K562 (cell line): ENCODE data around the gene WASL. TPM values are rescaled to one million over a fixed set of nuclear protein-coding genes. Genes with fewer than 3 reads are reported as not detected.
A peak's percentile ranks its signal among the peaks of the same experiment; 100 is the strongest.

Experiments used
- CEBPZ ChIP-seq: fragments of 150-350 bp; IDR thresholded peaks from 2 replicates; pipeline ENCODE4 v1.6.1; 2014; ENCODE audit warnings: low read depth, mild to moderate bottlenecking, low read length, borderline replicate concordance
- KLF13 ChIP-seq: fragments of 450-650 bp; IDR thresholded peaks from 2 replicates; pipeline ENCODE4 v1.6.1; 2016; ENCODE audit warnings: missing genetic modification characterization, low read depth, mild to moderate bottlenecking, missing compliant biosample characterization, moderate library complexity, borderline replicate concordance
- MAFG ChIP-seq: fragments of 450-650 bp; conservative IDR thresholded peaks from 2 replicates; pipeline ENCODE4 v1.6.1; 2016; ENCODE audit warnings: missing genetic modification characterization, missing compliant biosample characterization
- MAZ ChIP-seq, 2 experiments: fragments of 450-650 bp in 1 of 2; sonication (generic) in 1 of 2; formaldehyde crosslinking; IDR thresholded peaks in 1 of 2; conservative IDR thresholded peaks in 1 of 2; 2 replicates each; pipeline versions ENCODE4 v1.4.0 to v1.5.0; 2020; ENCODE audit warnings: mild to moderate bottlenecking in 1 of 2, missing genetic modification reagents in 1 of 2
- REST ChIP-seq, 2 experiments: fragments of 450-650 bp; formaldehyde crosslinking in 1 of 2; IDR thresholded peaks; 2 replicates each; pipeline versions ENCODE4 v1.4.0 to v1.6.1; 2014 to 2020; ENCODE audit warnings: mild to moderate bottlenecking in 2 of 2, borderline replicate concordance in 1 of 2, low read depth in 1 of 2
- USF1 ChIP-seq: sonication (generic); formaldehyde crosslinking; IDR thresholded peaks from 2 replicates; pipeline ENCODE4 v1.9.0; 2022; ENCODE audit warnings: mild to moderate bottlenecking, missing genetic modification reagents
- ZC3H11A ChIP-seq: IDR thresholded peaks from 2 replicates; pipeline ENCODE4 v1.6.1; 2012; ENCODE audit warnings: low read depth, low read length, improper control_type of control experiment
- ZC3H4 ChIP-seq: sonication (generic); formaldehyde crosslinking; IDR thresholded peaks from 2 replicates; pipeline ENCODE4 v1.9.0; 2021; ENCODE audit warnings: missing genetic modification reagents, borderline replicate concordance
- ZHX1 ChIP-seq: fragments of 150-350 bp; conservative IDR thresholded peaks from 2 replicates; pipeline ENCODE4 v1.6.1; 2014; ENCODE audit warnings: low read length
- ZNF766 ChIP-seq: fragments of 200-800 bp; sonication (Bioruptor generic); conservative IDR thresholded peaks from 2 replicates; pipeline ENCODE4 v1.6.1; 2016; ENCODE audit warnings: missing genetic modification characterization, missing compliant biosample characterization
- polyA plus RNA-seq, 8 experiments: library from polyadenylated mRNA; depleted of rRNA in 4 of 8; stranded (reverse) in 5 of 8; unstranded in 3 of 8; fragments of >200 nt; fragmentation: Nextera tagmentation in 2 of 8; fragmentation: Illumina TruSeq in 1 of 8; extraction: Ambion mirVana in 2 of 8; extraction: Trizol in 1 of 8; gene quantifications; 2 replicates each; pipeline versions ENCODE4 v1.2.1 to v1.2.3, GENCODE V29; 2011 to 2014; ENCODE audit warnings: inconsistent platforms in 1 of 8, missing spikeins in 1 of 8
- total RNA-seq, 7 experiments: library from RNA; depleted of rRNA in 6 of 7; stranded (reverse); fragments of >200 nt in 6 of 7; fragmentation: Illumina TruSeq in 2 of 7; extraction: Trizol in 2 of 7; gene quantifications; 2 replicates each; pipeline versions ENCODE4 v1.2.1 to v1.2.3, GENCODE V29; 2011 to 2021; ENCODE audit warnings: low replicate concordance in 1 of 7

WASL gene
- total and polyA plus RNA-seq, 9 of the 15 experiments (the other 6 are each of a cell fraction or from before 2014, with no cell fraction given): 3.2 to 13.9 (median 8.3) TPM

GRCh38 chr7:123682690-123683089, 66.1 kb downstream of the WASL start (continued):
- TF ChIP-seq ZHX1 (no peak), USF1 (no peak), ZC3H11A (no peak), KLF13 (tag) (no peak), MAZ (CRISPR knock-in tag; conservative IDR thresholded peaks at IDR 0.05 in 1 of 2, IDR thresholded peaks at IDR 0.05 in 1 of 2) (peak in 1 of 2 experiments; percentile 30; a peak in 1 of 4 replicates), MAFG (tag) (no peak), REST (IDR thresholded peaks at IDR 0.05; ENCODE audit: borderline replicate concordance) (peak; percentile 72; the same call in 1 of the 2 replicates), REST (CRISPR knock-in tag; IDR thresholded peaks at IDR 0.05; ENCODE audit: low read depth) (no peak), ZNF766 (CRISPR knock-in tag) (no peak), ZC3H4 (CRISPR knock-in tag) (no peak), CEBPZ (no peak)
